ENCODE measurements around the gene CLIC5. TPM values are rescaled to one million over a fixed set of nuclear protein-coding genes. Genes with fewer than 3 reads are reported as not detected.

The CLIC5 gene
- total RNA-seq, 1 donor from 2014 or later, result not detected

DNA sequence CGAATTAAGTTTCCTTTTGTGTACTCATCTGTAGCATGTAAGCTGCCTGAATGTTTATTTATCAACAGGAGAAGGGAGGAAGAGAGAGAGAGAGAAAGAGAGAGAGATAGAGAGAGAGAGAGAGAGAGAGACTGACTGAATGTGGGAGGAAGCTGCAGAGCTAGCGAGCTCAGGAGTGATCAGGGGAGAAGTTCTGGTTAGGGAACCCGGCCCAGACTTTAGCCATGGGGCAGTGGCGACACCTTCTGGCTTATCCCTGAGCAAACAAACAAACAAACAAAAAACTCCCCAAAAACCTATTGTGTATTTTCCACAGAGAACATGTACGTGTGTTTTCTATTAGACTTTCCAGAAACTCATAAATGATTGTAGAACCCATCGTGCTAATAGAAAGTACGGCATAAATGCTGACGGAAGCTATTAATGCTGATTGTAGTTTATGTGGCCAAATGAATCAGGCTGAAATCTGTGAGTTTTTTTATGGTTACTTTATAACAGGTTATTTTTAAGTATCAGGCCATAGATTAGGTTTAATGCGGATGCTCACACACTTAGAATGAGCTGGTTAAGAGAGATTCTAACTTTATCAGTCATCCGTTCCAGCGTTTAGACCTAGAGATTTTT lies 92.8 kb downstream of the CLIC5 start:
- TF ChIP-seq, protein P1, sequence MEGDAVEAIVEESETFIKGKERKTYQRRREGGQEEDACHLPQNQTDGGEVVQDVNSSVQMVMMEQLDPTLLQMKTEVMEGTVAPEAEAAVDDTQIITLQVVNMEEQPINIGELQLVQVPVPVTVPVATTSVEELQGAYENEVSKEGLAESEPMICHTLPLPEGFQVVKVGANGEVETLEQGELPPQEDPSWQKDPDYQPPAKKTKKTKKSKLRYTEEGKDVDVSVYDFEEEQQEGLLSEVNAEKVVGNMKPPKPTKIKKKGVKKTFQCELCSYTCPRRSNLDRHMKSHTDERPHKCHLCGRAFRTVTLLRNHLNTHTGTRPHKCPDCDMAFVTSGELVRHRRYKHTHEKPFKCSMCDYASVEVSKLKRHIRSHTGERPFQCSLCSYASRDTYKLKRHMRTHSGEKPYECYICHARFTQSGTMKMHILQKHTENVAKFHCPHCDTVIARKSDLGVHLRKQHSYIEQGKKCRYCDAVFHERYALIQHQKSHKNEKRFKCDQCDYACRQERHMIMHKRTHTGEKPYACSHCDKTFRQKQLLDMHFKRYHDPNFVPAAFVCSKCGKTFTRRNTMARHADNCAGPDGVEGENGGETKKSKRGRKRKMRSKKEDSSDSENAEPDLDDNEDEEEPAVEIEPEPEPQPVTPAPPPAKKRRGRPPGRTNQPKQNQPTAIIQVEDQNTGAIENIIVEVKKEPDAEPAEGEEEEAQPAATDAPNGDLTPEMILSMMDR (IDR thresholded peaks at IDR 0.05; ENCODE audit: insufficient read depth, low read length, severe bottlenecking), result peak; percentile 87
- DNase-seq (ENCODE audit: low read depth), result peak; percentile 51
- Histone ChIP-seq H3K27me3 (ENCODE audit: control insufficient read depth, insufficient read depth, low read length) (no peaks in the 10 kb centered on the region), H3K4me3 (ENCODE audit: low read depth, low read length) (no peak overlapping the region), H3K36me3 (ENCODE audit: control insufficient read depth, insufficient read depth, low read length) (no peaks in the 10 kb centered on the region)
- FAIRE-seq, result no peak

DNA sequence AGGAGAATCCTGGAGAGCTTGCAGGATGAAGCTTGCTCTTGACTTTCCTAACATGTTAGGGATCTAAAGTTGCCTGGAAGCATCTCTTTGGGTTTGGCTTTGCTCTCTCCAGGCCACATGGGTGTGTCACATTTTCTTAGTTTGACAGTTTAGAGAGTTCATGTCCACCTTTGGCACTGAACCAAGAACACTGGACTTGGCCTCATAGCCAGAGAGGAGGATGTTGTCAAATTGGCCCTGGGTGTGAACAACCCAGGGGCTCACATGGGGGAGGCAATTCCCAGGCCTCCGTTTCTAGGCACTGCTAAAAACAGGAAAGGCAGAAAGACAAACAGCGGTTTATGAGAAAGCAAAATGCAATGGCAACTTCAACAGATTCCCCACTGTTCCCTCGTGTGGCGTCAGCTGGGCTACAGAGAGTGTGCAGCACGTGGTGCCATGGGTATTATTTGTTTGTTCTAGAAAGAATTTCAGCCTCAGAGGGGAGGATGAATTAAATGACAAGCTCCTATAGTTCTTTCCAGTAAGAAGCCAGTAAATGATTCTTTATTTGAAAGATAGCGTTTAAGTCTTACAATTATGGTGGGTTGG lies 93.9 kb downstream of the CLIC5 start:
- no peak for FAIRE-seq
- H3K4me3 ChIP-seq (ENCODE audit: low read depth, low read length), result no peak overlapping the region
- TF ChIP-seq, protein P1 (IDR thresholded peaks at IDR 0.05; ENCODE audit: insufficient read depth, low read length, severe bottlenecking), result no peak
- H3K27me3 ChIP-seq (ENCODE audit: control insufficient read depth, insufficient read depth, low read length), result no peaks in the 10 kb centered on the region
- no peak for DNase-seq (ENCODE audit: low read depth)
- H3K36me3 ChIP-seq (ENCODE audit: control insufficient read depth, insufficient read depth, low read length), result no peaks in the 10 kb centered on the region

DNA sequence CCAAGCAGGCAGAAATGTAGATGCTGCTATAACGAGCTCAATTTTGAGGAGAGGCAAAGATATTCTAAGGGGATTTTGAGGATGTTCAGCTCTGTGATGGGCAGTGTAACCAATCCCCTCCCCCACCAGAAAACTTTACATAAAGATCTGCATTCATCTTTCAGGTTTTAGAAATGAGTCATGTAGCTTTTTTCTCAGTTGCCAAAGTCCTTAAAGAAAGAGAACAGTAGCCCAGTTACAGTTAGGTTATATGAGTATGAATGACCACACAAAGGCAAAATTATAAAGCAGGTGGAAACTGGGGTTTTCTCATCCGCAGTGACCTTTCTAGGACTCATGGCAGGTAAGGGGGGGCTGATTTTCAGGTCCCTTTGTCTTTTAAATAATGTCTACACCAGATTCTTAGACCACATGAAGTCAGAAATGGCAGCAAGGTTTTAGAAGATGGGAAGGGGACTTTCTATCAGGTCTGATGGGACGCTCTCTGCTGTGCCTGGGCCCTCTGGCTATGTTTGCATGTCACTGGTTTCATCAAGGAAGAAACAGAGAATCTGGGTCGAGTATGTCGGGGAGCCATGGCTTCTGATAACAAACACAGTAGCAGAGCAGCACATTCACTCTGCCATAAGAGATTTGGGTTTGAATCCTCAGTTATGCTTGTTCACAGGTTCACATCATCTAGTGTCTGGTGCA lies 94.7 kb downstream of the CLIC5 start:
- no peaks in the 10 kb centered on the region for H3K36me3 ChIP-seq (ENCODE audit: control insufficient read depth, insufficient read depth, low read length)
- TF ChIP-seq, protein P1 (IDR thresholded peaks at IDR 0.05; ENCODE audit: insufficient read depth, low read length, severe bottlenecking), result no peak
- DNase-seq (ENCODE audit: low read depth) (peak; percentile 7), FAIRE-seq (no peak)
- no peak overlapping the region for H3K4me3 ChIP-seq (ENCODE audit: low read depth, low read length)
- H3K27me3 ChIP-seq (ENCODE audit: control insufficient read depth, insufficient read depth, low read length), result no peaks in the 10 kb centered on the region

DNA sequence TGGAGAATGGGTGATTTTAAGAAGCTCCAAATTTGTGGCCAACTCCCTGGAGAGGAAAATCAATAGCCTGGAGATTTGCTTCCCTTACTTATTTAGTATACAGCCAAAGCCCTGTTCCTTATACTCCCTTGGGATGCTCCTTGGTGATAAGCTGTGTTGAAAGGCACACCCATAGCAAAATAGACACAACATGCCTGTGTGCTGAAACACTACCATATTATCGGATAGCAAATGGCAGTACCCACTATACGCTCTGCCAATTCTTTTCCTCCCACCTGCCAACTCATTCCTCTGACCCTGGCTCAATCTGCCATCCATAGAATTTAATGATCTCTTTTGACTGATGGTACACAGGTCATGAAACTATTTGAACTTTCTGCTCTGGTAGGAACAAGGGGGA lies 98.2 kb downstream of the CLIC5 start:
- DNase-seq (ENCODE audit: low read depth), result no peak
- FAIRE-seq, result no peak
- no peak overlapping the region for H3K4me3 ChIP-seq (ENCODE audit: low read depth, low read length)
- H3K36me3 ChIP-seq (ENCODE audit: control insufficient read depth, insufficient read depth, low read length), result no peaks in the 10 kb centered on the region
- TF ChIP-seq, protein P1 (IDR thresholded peaks at IDR 0.05; ENCODE audit: insufficient read depth, low read length, severe bottlenecking), result no peak
- H3K27me3 ChIP-seq (ENCODE audit: control insufficient read depth, insufficient read depth, low read length), result no peaks in the 10 kb centered on the region

DNA sequence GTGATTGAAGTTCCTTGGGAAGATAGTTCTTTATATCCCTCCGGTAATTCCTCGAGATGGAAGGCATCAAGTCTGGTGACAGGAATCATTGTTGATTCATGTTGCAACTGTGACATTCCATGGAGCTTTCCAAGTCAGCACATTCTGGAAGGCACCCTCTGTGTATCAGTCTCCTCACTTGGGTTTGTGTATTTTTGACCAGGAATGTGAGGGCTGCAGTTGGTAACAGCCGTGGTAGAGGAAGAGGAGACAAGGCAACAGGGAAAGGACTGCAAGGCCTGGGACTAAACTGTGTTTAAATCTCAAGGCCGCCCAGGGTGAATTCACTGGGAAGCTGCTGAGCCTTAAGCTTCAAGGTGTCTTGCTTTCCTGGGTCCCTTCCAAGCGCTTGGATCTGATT lies 99.0 kb downstream of the CLIC5 start:
- TF ChIP-seq, protein P1 (IDR thresholded peaks at IDR 0.05; ENCODE audit: insufficient read depth, low read length, severe bottlenecking), result no peak
- no peak for DNase-seq (ENCODE audit: low read depth)
- Histone ChIP-seq H3K27me3 (ENCODE audit: control insufficient read depth, insufficient read depth, low read length) (no peaks in the 10 kb centered on the region), H3K4me3 (ENCODE audit: low read depth, low read length) (no peak overlapping the region), H3K36me3 (ENCODE audit: control insufficient read depth, insufficient read depth, low read length) (no peaks in the 10 kb centered on the region)
- no peak for FAIRE-seq
